IMR-90 (cell line): ENCODE results near the gene HORMAD2.

Experiments used
- CEBPB ChIP-seq: IDR thresholded peaks from 2 replicates; pipeline ENCODE4 v1.6.1; 2012; ENCODE audit warnings: low read depth, low read length, improper control_type of control experiment
- SMC3 ChIP-seq: fragments of 150-350 bp; IDR thresholded peaks from 2 replicates; pipeline ENCODE4 v1.6.1; 2016; ENCODE audit warnings: low read depth, mild to moderate bottlenecking, antibody characterized with exemption, low read length, moderate library complexity
- TF ChIP-seq, protein P1 (sequence below): conservative IDR thresholded peaks from 2 replicates; pipeline ENCODE4 v1.5.1; 2012; ENCODE audit warnings: mild to moderate bottlenecking, low read depth, low read length, improper control_type of control experiment
- TF ChIP-seq, protein P2 (sequence below): fragments of 150-350 bp; IDR thresholded peaks from 2 replicates; pipeline ENCODE4 v1.6.1; 2017; ENCODE audit warnings: mild to moderate bottlenecking, antibody characterized with exemption, low read length, low read depth

DNA sequence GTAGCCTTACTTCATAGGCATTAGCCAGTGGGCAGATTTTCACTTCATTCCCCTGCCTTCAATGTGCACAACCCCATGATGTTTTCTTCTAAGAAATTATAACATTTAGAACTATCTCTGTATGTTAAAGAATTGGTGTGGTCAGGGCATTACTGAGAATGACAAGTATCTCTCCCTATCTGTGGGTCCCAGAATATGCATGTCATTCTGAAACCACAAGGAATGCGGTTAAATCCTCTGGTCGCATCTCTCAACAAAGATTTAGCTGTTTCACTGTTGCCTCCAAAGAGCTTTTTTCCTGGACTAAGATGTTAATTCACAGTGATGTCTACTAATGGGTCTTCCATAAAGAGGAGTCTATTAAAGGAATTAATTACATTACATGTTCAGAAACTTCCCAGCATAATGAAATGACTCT, 103.6 kb downstream of the HORMAD2 start:
- TF ChIP-seq, protein P1, sequence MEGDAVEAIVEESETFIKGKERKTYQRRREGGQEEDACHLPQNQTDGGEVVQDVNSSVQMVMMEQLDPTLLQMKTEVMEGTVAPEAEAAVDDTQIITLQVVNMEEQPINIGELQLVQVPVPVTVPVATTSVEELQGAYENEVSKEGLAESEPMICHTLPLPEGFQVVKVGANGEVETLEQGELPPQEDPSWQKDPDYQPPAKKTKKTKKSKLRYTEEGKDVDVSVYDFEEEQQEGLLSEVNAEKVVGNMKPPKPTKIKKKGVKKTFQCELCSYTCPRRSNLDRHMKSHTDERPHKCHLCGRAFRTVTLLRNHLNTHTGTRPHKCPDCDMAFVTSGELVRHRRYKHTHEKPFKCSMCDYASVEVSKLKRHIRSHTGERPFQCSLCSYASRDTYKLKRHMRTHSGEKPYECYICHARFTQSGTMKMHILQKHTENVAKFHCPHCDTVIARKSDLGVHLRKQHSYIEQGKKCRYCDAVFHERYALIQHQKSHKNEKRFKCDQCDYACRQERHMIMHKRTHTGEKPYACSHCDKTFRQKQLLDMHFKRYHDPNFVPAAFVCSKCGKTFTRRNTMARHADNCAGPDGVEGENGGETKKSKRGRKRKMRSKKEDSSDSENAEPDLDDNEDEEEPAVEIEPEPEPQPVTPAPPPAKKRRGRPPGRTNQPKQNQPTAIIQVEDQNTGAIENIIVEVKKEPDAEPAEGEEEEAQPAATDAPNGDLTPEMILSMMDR, result no peak
- TF ChIP-seq SMC3 (no peak), CEBPB (no peak)
- TF ChIP-seq, protein P2, sequence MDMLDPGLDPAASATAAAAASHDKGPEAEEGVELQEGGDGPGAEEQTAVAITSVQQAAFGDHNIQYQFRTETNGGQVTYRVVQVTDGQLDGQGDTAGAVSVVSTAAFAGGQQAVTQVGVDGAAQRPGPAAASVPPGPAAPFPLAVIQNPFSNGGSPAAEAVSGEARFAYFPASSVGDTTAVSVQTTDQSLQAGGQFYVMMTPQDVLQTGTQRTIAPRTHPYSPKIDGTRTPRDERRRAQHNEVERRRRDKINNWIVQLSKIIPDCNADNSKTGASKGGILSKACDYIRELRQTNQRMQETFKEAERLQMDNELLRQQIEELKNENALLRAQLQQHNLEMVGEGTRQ, result no peak
